Ascending aorta (tissue), 2 donors: ENCODE data around the gene TEAD1. TPM values are rescaled to one million over a fixed set of nuclear protein-coding genes. Genes with fewer than 3 reads are reported as not detected.

ENCODE experiments used
- DNase-seq, 2 donors: peaks; one replicate each; pipeline ENCODE4 v3.0.0-alpha.2; 2019; ENCODE audit warnings: low spot score in 2 of 2
- H3K27ac ChIP-seq, 2 donors: fragments of 200-600 bp; sonication (generic); one replicate each; pipeline ENCODE4 v1.5.1; 2016 to 2017; ENCODE audit warnings: mild to moderate bottlenecking in 1 of 2
- H3K27me3 ChIP-seq: fragments of 200-600 bp; sonication (generic); one replicate; pipeline ENCODE4 v1.5.1; 2017
- H3K36me3 ChIP-seq, 2 donors: fragments of 200-600 bp; sonication (generic); one replicate each; pipeline ENCODE4 v1.5.1; 2016
- H3K4me1 ChIP-seq, 2 donors: fragments of 200-600 bp; sonication (generic); one replicate each; pipeline ENCODE4 v1.5.1; 2016 to 2017; ENCODE audit warnings: mild to moderate bottlenecking in 1 of 2
- H3K4me3 ChIP-seq, 2 donors: fragments of 200-600 bp; sonication (generic); one replicate each; pipeline ENCODE4 v1.5.1; 2016 to 2017; ENCODE audit warnings: mild to moderate bottlenecking in 1 of 2
- H3K9me3 ChIP-seq, 2 donors: fragments of 200-600 bp; sonication (generic); one replicate each; pipeline ENCODE4 v1.5.1; 2016
- intact Hi-C: fragments of 100-400 bp; cut with DNase I; formaldehyde crosslinking; loops from one replicate; pipeline ENCODE4 v1.15.1; 2023
- total RNA-seq: library from RNA; depleted of rRNA; stranded (reverse); fragments of >200 nt; gene quantifications from one replicate; pipeline ENCODE4 v1.1.0, GENCODE V29; 2016
- TF ChIP-seq, protein P1 (sequence below), 3 experiments: fragments of 200-600 bp in 2 of 3; fragments of 450-650 bp in 1 of 3; sonication (generic) in 2 of 3; IDR thresholded peaks; one replicate each; pipeline ENCODE4 v1.5.1; 2016 to 2019; ENCODE audit warnings: antibody characterized with exemption in 3 of 3, mild to moderate bottlenecking in 1 of 3, moderate library complexity in 1 of 3

Gene TEAD1
- total RNA-seq, 1 donor from 2014 or later: 112 TPM

DNA sequence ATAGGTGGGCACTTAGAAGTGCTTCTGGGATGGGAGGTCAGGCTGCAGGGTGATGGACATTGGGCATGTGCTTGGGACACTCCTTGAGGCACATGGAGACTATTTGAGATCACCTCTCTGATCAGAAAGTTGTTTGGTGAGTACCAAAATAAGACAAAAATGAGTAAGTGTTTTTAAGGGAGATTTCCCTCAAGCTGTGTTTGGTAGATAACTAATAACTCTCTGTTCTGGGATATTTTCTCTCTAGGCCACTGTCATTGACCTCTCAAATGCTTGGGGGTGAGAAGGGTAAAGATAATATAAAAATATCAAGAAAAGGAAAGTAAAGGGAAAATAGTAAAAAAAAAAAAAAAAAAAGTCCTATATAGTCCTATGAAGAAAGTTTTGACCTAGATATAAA lies 117.8 kb downstream of the TEAD1 start:
- TF ChIP-seq, protein P1, sequence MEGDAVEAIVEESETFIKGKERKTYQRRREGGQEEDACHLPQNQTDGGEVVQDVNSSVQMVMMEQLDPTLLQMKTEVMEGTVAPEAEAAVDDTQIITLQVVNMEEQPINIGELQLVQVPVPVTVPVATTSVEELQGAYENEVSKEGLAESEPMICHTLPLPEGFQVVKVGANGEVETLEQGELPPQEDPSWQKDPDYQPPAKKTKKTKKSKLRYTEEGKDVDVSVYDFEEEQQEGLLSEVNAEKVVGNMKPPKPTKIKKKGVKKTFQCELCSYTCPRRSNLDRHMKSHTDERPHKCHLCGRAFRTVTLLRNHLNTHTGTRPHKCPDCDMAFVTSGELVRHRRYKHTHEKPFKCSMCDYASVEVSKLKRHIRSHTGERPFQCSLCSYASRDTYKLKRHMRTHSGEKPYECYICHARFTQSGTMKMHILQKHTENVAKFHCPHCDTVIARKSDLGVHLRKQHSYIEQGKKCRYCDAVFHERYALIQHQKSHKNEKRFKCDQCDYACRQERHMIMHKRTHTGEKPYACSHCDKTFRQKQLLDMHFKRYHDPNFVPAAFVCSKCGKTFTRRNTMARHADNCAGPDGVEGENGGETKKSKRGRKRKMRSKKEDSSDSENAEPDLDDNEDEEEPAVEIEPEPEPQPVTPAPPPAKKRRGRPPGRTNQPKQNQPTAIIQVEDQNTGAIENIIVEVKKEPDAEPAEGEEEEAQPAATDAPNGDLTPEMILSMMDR (IDR thresholded peaks at IDR 0.05): no peak
- intact Hi-C loops: loop anchor here (5.0 kb wide), 1 partner anchor 100 kb away; no protein-coding TSS in a partner anchor

DNA sequence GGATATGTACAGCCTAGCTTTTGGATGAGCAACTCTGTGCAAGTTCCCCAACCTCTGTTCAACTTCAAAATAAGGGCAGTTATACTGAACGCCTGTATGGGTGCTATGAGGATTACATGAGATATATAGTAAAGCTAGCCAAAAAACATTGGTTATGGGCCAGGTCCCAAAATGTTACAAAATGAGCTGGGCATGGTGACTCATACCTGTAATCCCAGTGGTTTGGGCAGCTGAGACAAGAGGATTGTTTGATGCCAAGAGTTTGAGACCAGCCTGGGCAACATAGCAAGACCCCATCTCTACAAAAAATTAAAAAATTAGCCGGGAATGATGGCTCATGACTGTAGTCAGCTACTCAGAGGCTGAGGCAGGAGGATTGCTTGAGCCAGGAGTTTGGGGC lies 118.4 kb downstream of the TEAD1 start:
- no peaks in the 10 kb centered on the region for H3K27me3 ChIP-seq
- H3K4me3 ChIP-seq: no peak overlapping the region
- DNase-seq: peak in 1 of 2 donors; percentile 72
- TF ChIP-seq, protein P1 (IDR thresholded peaks at IDR 0.05): no peak
- H3K4me1 ChIP-seq: peaks cover 5 to 11% of the 10 kb centered on the region in 2 donors
- no peaks in the 10 kb centered on the region for H3K36me3 ChIP-seq
- H3K9me3 ChIP-seq: no peaks in the 10 kb centered on the region
- intact Hi-C loops: loop anchor here (5.0 kb wide), 1 partner anchor 100 kb away; no protein-coding TSS in a partner anchor
- peak overlapping the region in 1 of 2 donors; percentile 20 for H3K27ac ChIP-seq

More for the DNA sequence above, 117.8 kb downstream of the TEAD1 start:
- no peak overlapping the region for H3K4me3 ChIP-seq
- peak overlapping the region in 1 of 2 donors; percentile 35 for H3K27ac ChIP-seq
- no peaks in the 10 kb centered on the region for H3K36me3 ChIP-seq
- H3K27me3 ChIP-seq: no peaks in the 10 kb centered on the region
- no peak for DNase-seq
- H3K9me3 ChIP-seq: no peaks in the 10 kb centered on the region
- H3K4me1 ChIP-seq: peaks cover 5 to 11% of the 10 kb centered on the region in 2 donors

DNA sequence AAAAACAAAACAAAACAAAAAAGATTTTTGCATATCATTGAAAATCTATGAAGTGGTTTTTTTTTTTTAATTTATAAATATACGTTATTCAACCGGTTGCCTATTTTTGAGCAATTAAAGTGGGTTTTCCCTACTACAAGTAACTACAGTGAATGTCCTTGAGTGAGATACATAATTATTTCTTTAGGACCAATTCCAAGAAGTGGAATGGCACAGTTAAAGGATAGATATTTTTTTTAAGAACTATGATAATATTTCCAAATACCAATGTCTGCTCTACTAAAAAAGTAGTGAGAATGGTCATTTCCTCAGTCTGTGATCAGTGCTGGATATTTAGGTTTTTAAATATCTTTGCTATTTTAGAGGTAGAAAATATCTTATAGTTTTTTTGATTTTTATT lies 118.8 kb downstream of the TEAD1 start:
- intact Hi-C loops: loop anchor here (5.0 kb wide), 1 partner anchor 101 kb away; no protein-coding TSS in a partner anchor
- H3K36me3 ChIP-seq: no peaks in the 10 kb centered on the region
- H3K27ac ChIP-seq: peak overlapping the region in 1 of 2 donors; percentile 20
- no peak for DNase-seq
- H3K9me3 ChIP-seq: no peaks in the 10 kb centered on the region
- peaks cover 5 to 11% of the 10 kb centered on the region in 2 donors for H3K4me1 ChIP-seq
- no peak overlapping the region for H3K4me3 ChIP-seq
- H3K27me3 ChIP-seq: no peaks in the 10 kb centered on the region
- TF ChIP-seq, protein P1 (IDR thresholded peaks at IDR 0.05): no peak

DNA sequence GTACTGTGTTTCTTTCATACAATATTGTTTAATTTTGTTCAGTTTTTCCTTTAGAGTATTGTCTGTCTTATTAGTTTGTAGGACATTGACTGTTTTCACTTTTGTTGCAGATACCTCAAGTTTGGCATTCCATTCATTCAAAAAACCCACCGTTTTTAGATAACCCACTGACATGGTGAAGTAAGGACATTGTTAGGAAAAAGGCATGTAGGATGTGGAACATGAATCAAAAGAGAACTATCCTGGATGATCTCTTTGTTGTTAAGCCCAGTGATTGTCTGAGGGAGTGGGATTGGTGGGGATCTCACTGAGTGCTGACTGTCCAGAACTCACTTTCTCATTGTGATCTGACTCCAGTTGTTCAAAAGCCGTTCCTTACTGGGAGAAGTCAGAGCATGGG lies 119.3 kb downstream of the TEAD1 start:
- DNase-seq: no peak
- Histone ChIP-seq H3K9me3 (no peaks in the 10 kb centered on the region), H3K27me3 (no peaks in the 10 kb centered on the region), H3K27ac (no peak overlapping the region), H3K36me3 (no peaks in the 10 kb centered on the region), H3K4me3 (no peak overlapping the region), H3K4me1 (peaks cover 5 to 7% of the 10 kb centered on the region in 2 donors)
- intact Hi-C loops: loop anchor here (5.0 kb wide), 1 partner anchor 101 kb away; no protein-coding TSS in a partner anchor
- TF ChIP-seq, protein P1 (IDR thresholded peaks at IDR 0.05): no peak

DNA sequence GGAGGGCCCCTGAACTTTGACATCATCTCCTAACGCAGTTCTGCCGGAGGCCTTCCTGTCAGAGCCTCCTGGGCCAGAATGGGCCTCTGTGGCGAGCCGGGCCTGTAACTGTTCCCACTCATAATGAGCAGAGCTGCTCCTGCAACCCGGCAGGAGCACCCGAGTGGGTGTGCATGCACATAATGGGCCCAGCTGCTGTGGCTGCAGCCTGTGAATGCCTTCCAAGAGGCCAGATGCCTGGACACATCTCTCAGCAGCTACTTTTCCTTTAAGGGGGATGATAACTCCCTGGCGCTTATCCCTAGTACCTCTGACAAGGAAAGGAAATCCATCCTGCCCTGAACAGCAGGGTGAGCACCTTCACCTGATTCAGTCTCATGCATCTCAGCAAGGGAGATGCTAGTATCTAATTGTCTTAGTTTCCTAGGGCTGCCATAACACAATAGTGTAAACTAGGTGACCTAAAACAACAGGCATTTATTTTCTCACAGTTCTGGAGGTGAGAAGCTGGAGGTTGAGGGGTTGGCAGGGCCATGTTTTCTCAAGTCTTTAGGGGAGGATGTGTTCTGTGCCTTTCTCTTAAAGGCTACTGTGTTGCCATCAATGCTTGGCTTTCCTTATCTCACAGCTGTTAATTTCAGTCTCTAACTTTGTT lies 120.5 kb downstream of the TEAD1 start:
- Histone ChIP-seq H3K27me3 (no peaks in the 10 kb centered on the region), H3K27ac (no peak overlapping the region), H3K9me3 (no peaks in the 10 kb centered on the region), H3K4me1 (peaks cover 8% of the 10 kb centered on the region in 2 donors), H3K36me3 (no peaks in the 10 kb centered on the region), H3K4me3 (no peak overlapping the region)
- TF ChIP-seq, protein P1 (IDR thresholded peaks at IDR 0.05): no peak
- intact Hi-C loops: loop anchor here (5.0 kb wide), 1 partner anchor 102 kb away; no protein-coding TSS in a partner anchor
- no peak for DNase-seq
